K562 (cell line): Measurements from ENCODE around the gene ATP6V1G1. TPM values are rescaled to one million over a fixed set of nuclear protein-coding genes. Genes with fewer than 3 reads are reported as not detected.

Experiments used
- ATAC-seq: fragments of 200-7000 bp; cut with Tn5 transposase; 3 replicates; pipeline ENCODE4 v1.9.1; 2020; ENCODE audit warnings: moderate library complexity
- BruUV-seq: library from RNA; stranded (reverse); fragments of 400-500 nt; replicated peaks from 2 replicates; lab custom pipeline; 2021; lab: Mats Ljungman, UMichigan
- CTCF ChIA-PET: fragments of 300-600 bp; formaldehyde crosslinking; extraction: SDS; loops from one replicate; lab custom pipeline; 2021; ENCODE audit warnings: low intra/inter-chr PET ratio; lab: Yijun Ruan, JAX
- POLR2A ChIA-PET: fragments of 300-600, 350-650 bp; sonication (Branson Sonifier 250); formaldehyde crosslinking; extraction: SDS; loops from one replicate; lab custom pipeline; 2021; ENCODE audit warnings: antibody characterized with exemption, inconsistent platforms; lab: Yijun Ruan, JAX
- DNase-seq, 4 experiments: peaks; one replicate each; pipeline versions ENCODE4 v3.0.0 to v3.0.0-alpha.2; 2011 to 2018; ENCODE audit warnings: low spot score in 3 of 4, mixed read lengths in 3 of 4; ENCODE audit errors: extremely low read depth in 1 of 4
- FAIRE-seq: peaks from 2 replicates; lab custom pipeline; 2011; peaks lifted over from hg19 to GRCh38; lab: Jason Lieb, UNC
- H2AFZ ChIP-seq: 2 replicates; pipeline ENCODE4 v1.6.0; 2011; ENCODE audit warnings: low read depth, low read length, control low read depth, inconsistent platforms
- H3K27ac ChIP-seq: fragments of 200-600 bp; 3 replicates; pipeline ENCODE4 v1.8.0; 2011; ENCODE audit warnings: low read depth, mild to moderate bottlenecking, control low read depth, inconsistent platforms, low read length, moderate library complexity, mixed read lengths; ENCODE audit errors: extremely low read depth
- H3K27me3 ChIP-seq, 2 experiments: fragments of 300-600 bp in 1 of 2; 2 replicates in 1 of 2; 3 replicates in 1 of 2; pipeline versions ENCODE4 v1.6.0 to v1.8.0; 2011; ENCODE audit warnings: inconsistent platforms in 2 of 2, low read length in 2 of 2, mild to moderate bottlenecking in 1 of 2, mixed read lengths in 1 of 2, moderate library complexity in 1 of 2; ENCODE audit not compliant: control insufficient read depth in 2 of 2, insufficient read depth in 2 of 2
- H3K36me3 ChIP-seq: fragments of 300-600 bp; 3 replicates; pipeline ENCODE4 v1.8.0; 2011; ENCODE audit warnings: mild to moderate bottlenecking, low read length, inconsistent platforms; ENCODE audit not compliant: control insufficient read depth, insufficient read depth
- H3K4me1 ChIP-seq, 2 experiments: fragments of 200-600 bp in 1 of 2; replicated peaks in 1 of 2; 2 replicates in 1 of 2; 3 replicates in 1 of 2; pipeline versions ENCODE4 v1.5.1 to v1.8.0; 2011; ENCODE audit warnings: inconsistent platforms in 2 of 2, low read length in 2 of 2, mild to moderate bottlenecking in 1 of 2, mixed read lengths in 1 of 2, moderate library complexity in 1 of 2; ENCODE audit not compliant: control insufficient read depth in 2 of 2, insufficient read depth in 2 of 2
- H3K4me2 ChIP-seq: 2 replicates; pipeline ENCODE4 v1.6.1; 2011; ENCODE audit warnings: low read length, control low read depth, inconsistent platforms, mixed read lengths; ENCODE audit not compliant: insufficient read depth
- H3K4me3 ChIP-seq: fragments of 200-600 bp; sonication (generic), shearing (Covaris generic); 2 replicates; pipeline ENCODE4 v1.5.1; 2016; ENCODE audit warnings: control low read depth, inconsistent platforms
- H3K79me2 ChIP-seq: fragments of 200-600 bp; 3 replicates; pipeline ENCODE4 v1.8.0; 2011; ENCODE audit warnings: low read length, inconsistent platforms; ENCODE audit not compliant: control insufficient read depth, insufficient read depth
- H3K9ac ChIP-seq, 2 experiments: 2 replicates each; pipeline versions ENCODE4 v1.6.0 to v1.6.1; 2011; ENCODE audit warnings: low read depth in 2 of 2, low read length in 2 of 2, control low read depth in 1 of 2, inconsistent platforms in 1 of 2, mild to moderate bottlenecking in 1 of 2, mixed read lengths in 1 of 2; ENCODE audit not compliant: insufficient read depth in 1 of 2
- H3K9me1 ChIP-seq: one replicate; pipeline ENCODE4 v1.6.0; 2011; ENCODE audit warnings: inconsistent platforms, mild to moderate bottlenecking, low read length, moderate library complexity; ENCODE audit not compliant: control insufficient read depth, insufficient read depth
- H3K9me3 ChIP-seq: replicated peaks from 2 replicates; pipeline ENCODE4 v1.5.1; 2011; ENCODE audit warnings: low read depth, low read length, inconsistent platforms; ENCODE audit not compliant: control insufficient read depth, insufficient read depth
- H4K20me1 ChIP-seq: replicated peaks from 2 replicates; pipeline ENCODE4 v1.6.1; 2011; ENCODE audit warnings: low read length, inconsistent platforms, mixed read lengths; ENCODE audit not compliant: control insufficient read depth, insufficient read depth
- C11orf30 ChIP-seq: fragments of 450-650 bp; IDR thresholded peaks from 2 replicates; pipeline ENCODE4 v1.6.1; 2016; ENCODE audit warnings: low read depth, mild to moderate bottlenecking
- ILF3 ChIP-seq: fragments of 450-650 bp; IDR thresholded peaks from 2 replicates; pipeline ENCODE4 v1.6.1; 2018; ENCODE audit warnings: antibody characterized with exemption, mild to moderate bottlenecking, moderate library complexity, borderline replicate concordance
- MAFF ChIP-seq: IDR thresholded peaks from 2 replicates; pipeline ENCODE4 v1.6.1; 2012; ENCODE audit warnings: low read length, improper control_type of control experiment
- PURB ChIP-seq: sonication (generic); formaldehyde crosslinking; IDR thresholded peaks from 2 replicates; pipeline ENCODE4 v1.9.0; 2021; ENCODE audit warnings: low read depth, mild to moderate bottlenecking, missing genetic modification reagents
- SETDB1 ChIP-seq: IDR thresholded peaks from one replicate; pipeline ENCODE4 v1.6.1; 2012; ENCODE audit warnings: low read length, control low read depth, inconsistent platforms
- ZC3H8 ChIP-seq: fragments of 450-650 bp; IDR thresholded peaks from 2 replicates; pipeline ENCODE4 v1.6.1; 2017
- ZNF316 ChIP-seq: fragments of 450-650 bp; IDR thresholded peaks from 2 replicates; pipeline ENCODE4 v1.6.1; 2016
- WGBS: fragments of 100-300 bp; shearing (Covaris generic); methylation state at CpG from one replicate; pipeline ENCODE4 v1.1.6; 2016; ENCODE audit warnings: low coverage, mixed read lengths; ENCODE audit not compliant: insufficient coverage; ENCODE audit errors: missing lambda C conversion rate; 5-methylcytosine and 5-hydroxymethylcytosine counted together
- in situ Hi-C: fragments of 300-500 bp; cut with MboI; formaldehyde crosslinking; loops from 4 replicates; pipeline ENCODE4 v1.15.0; 2018; ENCODE audit warnings: inconsistent platforms, mixed read lengths
- intact Hi-C: fragments of 100-400 bp; cut with micrococcal nuclease; formaldehyde crosslinking; loops from 2 replicates; pipeline ENCODE4 v1.14.2; 2022
- polyA plus RNA-seq, 8 experiments: library from polyadenylated mRNA; depleted of rRNA in 4 of 8; stranded (reverse) in 5 of 8; unstranded in 3 of 8; fragments of >200 nt; fragmentation: Nextera tagmentation in 2 of 8; fragmentation: Illumina TruSeq in 1 of 8; extraction: Ambion mirVana in 2 of 8; extraction: Trizol in 1 of 8; gene quantifications; 2 replicates each; pipeline versions ENCODE4 v1.2.1 to v1.2.3, GENCODE V29; 2011 to 2014; ENCODE audit warnings: inconsistent platforms in 1 of 8, missing spikeins in 1 of 8
- total RNA-seq, 7 experiments: library from RNA; depleted of rRNA in 6 of 7; stranded (reverse); fragments of >200 nt in 6 of 7; fragmentation: Illumina TruSeq in 2 of 7; extraction: Trizol in 2 of 7; gene quantifications; 2 replicates each; pipeline versions ENCODE4 v1.2.1 to v1.2.3, GENCODE V29; 2011 to 2021; ENCODE audit warnings: low replicate concordance in 1 of 7

The ATP6V1G1 gene
- total and polyA plus RNA-seq, 9 of the 15 experiments (the other 6 are each of a cell fraction or from before 2014, with no cell fraction given), result 88.4 to 492 (median 193) TPM

DNA sequence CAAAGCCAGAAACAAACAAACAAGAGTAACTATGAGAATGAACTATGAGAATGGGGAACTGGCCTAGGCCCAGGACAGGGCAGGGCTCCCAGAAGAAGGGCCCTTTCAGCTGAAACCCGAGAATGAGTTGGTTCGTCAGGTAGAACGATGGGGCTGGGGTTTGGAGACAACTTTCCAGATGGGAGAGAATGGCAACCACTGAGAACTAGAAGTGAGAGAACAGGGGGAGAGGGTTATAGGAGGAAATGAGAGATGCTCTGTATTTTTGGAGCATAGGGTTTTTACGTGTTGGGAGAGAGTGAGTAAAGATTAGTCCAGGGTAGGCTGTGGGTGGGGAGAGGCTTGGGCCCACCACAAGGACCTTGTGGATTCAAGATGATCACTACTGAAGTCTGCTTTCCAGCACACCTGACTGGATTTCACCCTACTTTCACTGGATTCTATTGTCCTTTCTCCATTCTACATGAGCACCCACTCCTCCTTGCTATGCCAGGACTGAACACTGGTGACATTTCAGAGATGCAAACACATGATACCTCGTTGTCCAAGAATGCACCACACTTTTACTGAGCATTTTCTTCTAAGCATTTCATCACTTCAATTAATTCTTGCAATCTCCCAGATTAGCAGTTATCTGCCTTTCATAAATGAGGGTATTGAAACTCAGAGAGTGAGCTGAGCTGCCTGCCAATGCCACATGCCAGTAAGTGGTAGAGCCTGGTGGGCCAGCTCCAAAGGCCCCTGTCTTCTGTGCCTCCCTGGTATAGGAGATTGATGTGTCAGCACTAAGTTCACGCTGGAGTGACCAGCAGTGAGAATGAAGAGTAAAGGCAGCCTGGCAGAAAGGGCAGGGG lies 20.3 kb downstream of the ATP6V1G1 start:
- H3K4me2 ChIP-seq, result no peak overlapping the region
- no TSS peak for BruUV-seq
- no peaks in the 10 kb centered on the region for H3K9me3 ChIP-seq
- ChIA-PET CTCF (no interaction called here), POLR2A (interaction anchor here (0.6 to 1.5 kb wide), 3 partner anchors 10 to 109 kb away, joined by 3 to 6 read pairs (median 4); no protein-coding TSS in a partner anchor)
- no peaks in the 10 kb centered on the region for H4K20me1 ChIP-seq
- FAIRE-seq (no peak), ATAC-seq (no peak), DNase-seq (no peak)
- H3K9ac ChIP-seq, result no peak overlapping the region
- intact Hi-C loops, result no loop called here
- H3K36me3 ChIP-seq, result no peaks in the 10 kb centered on the region
- no peak overlapping the region for H3K4me3 ChIP-seq
- peaks cover 25% of the 10 kb centered on the region for H3K79me2 ChIP-seq
- peaks cover 15 to 18% of the 10 kb centered on the region in 2 experiments; a peak in 4 of 5 replicates for H3K4me1 ChIP-seq
- no peak overlapping the region for H3K27ac ChIP-seq
- in situ Hi-C loops, result no loop called here
- H3K9me1 ChIP-seq, result no peaks in the 10 kb centered on the region
- TF ChIP-seq ILF3, result no peak
- TF ChIP-seq ZNF316, result peak; percentile 62; the same call in 1 of the 2 replicates
- no peak for TF ChIP-seq ZC3H8
- TF ChIP-seq MAFF, result no peak
- no peak for TF ChIP-seq PURB
- TF ChIP-seq C11orf30, result peak; percentile 41; the same call in 1 of the 2 replicates
- TF ChIP-seq SETDB1, result no peak
- H2AFZ ChIP-seq, result no peak overlapping the region
- 62% methylated on average over 6 of the region's 6 CpGs for WGBS
- no peaks in the 10 kb centered on the region for H3K27me3 ChIP-seq
